ENCODE results near the gene HES5.

DNA sequence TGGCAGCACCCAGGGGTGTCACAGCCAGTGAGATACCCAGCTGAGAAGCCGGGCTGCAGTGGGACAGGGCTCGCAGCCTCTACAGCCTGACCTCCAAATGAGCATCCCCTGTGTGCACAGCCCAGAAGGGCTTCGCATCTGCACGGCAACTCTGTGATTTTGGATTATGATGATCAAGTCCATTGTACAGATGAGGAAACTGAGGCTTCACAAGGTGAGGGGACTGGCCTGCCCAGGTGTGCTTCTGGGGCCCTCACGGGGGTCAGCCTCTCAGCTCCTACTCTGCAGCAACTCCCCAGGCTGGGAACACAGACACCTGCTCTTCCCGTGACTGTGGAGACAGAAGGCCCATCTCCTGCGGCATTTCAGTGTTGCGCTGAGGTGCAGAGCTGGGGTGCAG lies 8.8 kb upstream of the HES5 start:
- no peak for TF ChIP-seq CTCF (IDR thresholded peaks at IDR 0.05; ENCODE audit: poor library complexity, severe bottlenecking)
- TF ChIP-seq, protein P1, sequence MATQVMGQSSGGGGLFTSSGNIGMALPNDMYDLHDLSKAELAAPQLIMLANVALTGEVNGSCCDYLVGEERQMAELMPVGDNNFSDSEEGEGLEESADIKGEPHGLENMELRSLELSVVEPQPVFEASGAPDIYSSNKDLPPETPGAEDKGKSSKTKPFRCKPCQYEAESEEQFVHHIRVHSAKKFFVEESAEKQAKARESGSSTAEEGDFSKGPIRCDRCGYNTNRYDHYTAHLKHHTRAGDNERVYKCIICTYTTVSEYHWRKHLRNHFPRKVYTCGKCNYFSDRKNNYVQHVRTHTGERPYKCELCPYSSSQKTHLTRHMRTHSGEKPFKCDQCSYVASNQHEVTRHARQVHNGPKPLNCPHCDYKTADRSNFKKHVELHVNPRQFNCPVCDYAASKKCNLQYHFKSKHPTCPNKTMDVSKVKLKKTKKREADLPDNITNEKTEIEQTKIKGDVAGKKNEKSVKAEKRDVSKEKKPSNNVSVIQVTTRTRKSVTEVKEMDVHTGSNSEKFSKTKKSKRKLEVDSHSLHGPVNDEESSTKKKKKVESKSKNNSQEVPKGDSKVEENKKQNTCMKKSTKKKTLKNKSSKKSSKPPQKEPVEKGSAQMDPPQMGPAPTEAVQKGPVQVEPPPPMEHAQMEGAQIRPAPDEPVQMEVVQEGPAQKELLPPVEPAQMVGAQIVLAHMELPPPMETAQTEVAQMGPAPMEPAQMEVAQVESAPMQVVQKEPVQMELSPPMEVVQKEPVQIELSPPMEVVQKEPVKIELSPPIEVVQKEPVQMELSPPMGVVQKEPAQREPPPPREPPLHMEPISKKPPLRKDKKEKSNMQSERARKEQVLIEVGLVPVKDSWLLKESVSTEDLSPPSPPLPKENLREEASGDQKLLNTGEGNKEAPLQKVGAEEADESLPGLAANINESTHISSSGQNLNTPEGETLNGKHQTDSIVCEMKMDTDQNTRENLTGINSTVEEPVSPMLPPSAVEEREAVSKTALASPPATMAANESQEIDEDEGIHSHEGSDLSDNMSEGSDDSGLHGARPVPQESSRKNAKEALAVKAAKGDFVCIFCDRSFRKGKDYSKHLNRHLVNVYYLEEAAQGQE (IDR thresholded peaks at IDR 0.05; ENCODE audit: borderline replicate concordance): no peak
- no peak for TF ChIP-seq EP300 (conservative IDR thresholded peaks at IDR 0.05; ENCODE audit: poor library complexity, severe bottlenecking)
- TF ChIP-seq EZH2 (IDR thresholded peaks at IDR 0.05; ENCODE audit: borderline replicate concordance, insufficient read depth, low read length, poor library complexity, severe bottlenecking): no peak
- no peak for TF ChIP-seq RAD21 (conservative IDR thresholded peaks at IDR 0.05)
